Parathyroid adenoma (tissue), 2 donors: ENCODE measurements around the gene KIAA1671.
A peak's percentile ranks its signal among the peaks of the same experiment; 100 is the strongest.

Source experiments
- H2AFZ ChIP-seq: fragments of 300-600 bp; sonication (generic); one replicate; pipeline ENCODE4 v1.7.0; 2017; ENCODE audit warnings: antibody characterized with exemption, mild to moderate bottlenecking
- H3K27ac ChIP-seq: fragments of 300-600 bp; sonication (generic); one replicate; pipeline ENCODE4 v1.7.0; 2017
- H3K27me3 ChIP-seq: fragments of 300-600 bp; sonication (generic); one replicate; pipeline ENCODE4 v1.7.0; 2017; ENCODE audit warnings: low read length; ENCODE audit not compliant: control insufficient read depth, insufficient read depth
- H3K36me3 ChIP-seq: fragments of 300-600 bp; sonication (generic); one replicate; pipeline ENCODE4 v1.7.0; 2017; ENCODE audit warnings: low read length; ENCODE audit not compliant: control insufficient read depth, insufficient read depth
- H3K4me1 ChIP-seq: fragments of 300-600 bp; sonication (generic); one replicate; pipeline ENCODE4 v1.7.0; 2017; ENCODE audit warnings: control low read depth
- H3K4me2 ChIP-seq: fragments of 300-600 bp; sonication (generic); one replicate; pipeline ENCODE4 v1.7.0; 2017; ENCODE audit warnings: low read length
- H3K4me3 ChIP-seq: fragments of 300-600 bp; sonication (generic); one replicate; pipeline ENCODE4 v1.7.0; 2017; ENCODE audit warnings: low read depth, low read length
- H3K79me2 ChIP-seq: fragments of 300-600 bp; sonication (generic); one replicate; pipeline ENCODE4 v1.7.0; 2017; ENCODE audit warnings: control low read depth
- H3K9ac ChIP-seq: fragments of 300-600 bp; sonication (generic); one replicate; pipeline ENCODE4 v1.7.0; 2017; ENCODE audit warnings: mild to moderate bottlenecking
- H3K9me3 ChIP-seq: fragments of 300-600 bp; sonication (generic); one replicate; pipeline ENCODE4 v1.7.0; 2017; ENCODE audit warnings: low read length; ENCODE audit not compliant: control insufficient read depth
- CTCF ChIP-seq: fragments of 300-600 bp; sonication (generic); IDR thresholded peaks from one replicate; pipeline ENCODE4 v1.7.0; 2017; ENCODE audit warnings: antibody characterized with exemption, mild to moderate bottlenecking
- donor health status: primary hyperparathyroidism.

KIAA1671 gene

GRCh38 chr22:25104367-25104766 lies 151.9 kb downstream of the KIAA1671 start:
- H3K4me3 ChIP-seq = no peak overlapping the region
- TF ChIP-seq CTCF = no peak
- H3K79me2 ChIP-seq = no peaks in the 10 kb centered on the region
- H3K9me3 ChIP-seq = no peaks in the 10 kb centered on the region
- no peak overlapping the region for H3K27ac ChIP-seq
- no peaks in the 10 kb centered on the region for H3K36me3 ChIP-seq
- H3K9ac ChIP-seq = no peak overlapping the region
- H2AFZ ChIP-seq = no peak overlapping the region
- no peaks in the 10 kb centered on the region for H3K27me3 ChIP-seq
- no peaks in the 10 kb centered on the region for H3K4me1 ChIP-seq
- H3K4me2 ChIP-seq = no peak overlapping the region

GRCh38 chr22:25105817-25106650 lies 153.5 kb downstream of the KIAA1671 start:
- H3K79me2 ChIP-seq = no peaks in the 10 kb centered on the region
- no peak overlapping the region for H3K9ac ChIP-seq
- no peaks in the 10 kb centered on the region for H3K9me3 ChIP-seq
- no peak overlapping the region for H2AFZ ChIP-seq
- no peaks in the 10 kb centered on the region for H3K36me3 ChIP-seq
- no peaks in the 10 kb centered on the region for H3K4me1 ChIP-seq
- H3K27ac ChIP-seq = no peak overlapping the region
- TF ChIP-seq CTCF = no peak
- no peak overlapping the region for H3K4me3 ChIP-seq
- H3K27me3 ChIP-seq = no peaks in the 10 kb centered on the region
- H3K4me2 ChIP-seq = no peak overlapping the region

GRCh38 chr22:25109878-25110595 lies 157.5 kb downstream of the KIAA1671 start:
- H2AFZ ChIP-seq = no peak overlapping the region
- H3K4me1 ChIP-seq = no peaks in the 10 kb centered on the region
- no peak overlapping the region for H3K4me3 ChIP-seq
- no peaks in the 10 kb centered on the region for H3K36me3 ChIP-seq
- peaks cover 2% of the 10 kb centered on the region for H3K79me2 ChIP-seq
- TF ChIP-seq CTCF = no peak
- no peak overlapping the region for H3K4me2 ChIP-seq
- H3K27ac ChIP-seq = no peak overlapping the region
- H3K27me3 ChIP-seq = no peaks in the 10 kb centered on the region
- H3K9me3 ChIP-seq = no peaks in the 10 kb centered on the region
- no peak overlapping the region for H3K9ac ChIP-seq

- no peak for TF ChIP-seq CTCF
- Histone ChIP-seq H3K4me3 (peak overlapping the region; percentile 49), H3K79me2 (peaks cover 2% of the 10 kb centered on the region), H3K4me2 (peak overlapping the region; percentile 79), H3K27ac (peak overlapping the region; percentile 29), H2AFZ (no peak overlapping the region), H3K4me1 (no peaks in the 10 kb centered on the region), H3K36me3 (no peaks in the 10 kb centered on the region), H3K9me3 (no peaks in the 10 kb centered on the region), H3K27me3 (no peaks in the 10 kb centered on the region), H3K9ac (no peak overlapping the region)
Observed at GRCh38 chr22:25110596-25110845, 158.0 kb downstream of the KIAA1671 start.
